Keratinocyte (primary cell): ENCODE data around the gene SLC25A21.

Source experiments
- EZH2 ChIP-seq: IDR thresholded peaks from one replicate; pipeline ENCODE4 v1.6.1; 2012; ENCODE audit warnings: inconsistent platforms, mild to moderate bottlenecking, low read length, moderate library complexity
- TF ChIP-seq, protein P1 (sequence below), 3 experiments: IDR thresholded peaks in 1 of 3; conservative IDR thresholded peaks in 1 of 3; optimal IDR thresholded peaks in 1 of 3; 2 replicates in 2 of 3; 3 replicates in 1 of 3; pipeline versions ENCODE3 to v1.5.1; 2011; ENCODE audit warnings: low read length in 3 of 3, mild to moderate bottlenecking in 3 of 3, moderate library complexity in 2 of 3, control low read depth in 1 of 3, inconsistent platforms in 1 of 3; ENCODE audit not compliant: insufficient read depth in 2 of 3; ENCODE audit errors: extremely low read depth in 1 of 3

- TF ChIP-seq, protein P1, sequence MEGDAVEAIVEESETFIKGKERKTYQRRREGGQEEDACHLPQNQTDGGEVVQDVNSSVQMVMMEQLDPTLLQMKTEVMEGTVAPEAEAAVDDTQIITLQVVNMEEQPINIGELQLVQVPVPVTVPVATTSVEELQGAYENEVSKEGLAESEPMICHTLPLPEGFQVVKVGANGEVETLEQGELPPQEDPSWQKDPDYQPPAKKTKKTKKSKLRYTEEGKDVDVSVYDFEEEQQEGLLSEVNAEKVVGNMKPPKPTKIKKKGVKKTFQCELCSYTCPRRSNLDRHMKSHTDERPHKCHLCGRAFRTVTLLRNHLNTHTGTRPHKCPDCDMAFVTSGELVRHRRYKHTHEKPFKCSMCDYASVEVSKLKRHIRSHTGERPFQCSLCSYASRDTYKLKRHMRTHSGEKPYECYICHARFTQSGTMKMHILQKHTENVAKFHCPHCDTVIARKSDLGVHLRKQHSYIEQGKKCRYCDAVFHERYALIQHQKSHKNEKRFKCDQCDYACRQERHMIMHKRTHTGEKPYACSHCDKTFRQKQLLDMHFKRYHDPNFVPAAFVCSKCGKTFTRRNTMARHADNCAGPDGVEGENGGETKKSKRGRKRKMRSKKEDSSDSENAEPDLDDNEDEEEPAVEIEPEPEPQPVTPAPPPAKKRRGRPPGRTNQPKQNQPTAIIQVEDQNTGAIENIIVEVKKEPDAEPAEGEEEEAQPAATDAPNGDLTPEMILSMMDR (optimal IDR thresholded peaks at IDR 0.05 in 1 of 3, IDR thresholded peaks at IDR 0.05 in 1 of 3, conservative IDR thresholded peaks at IDR 0.05 in 1 of 3; ENCODE audit: extremely low read depth in 1 of 3, insufficient read depth in 2 of 3, low read length in 3 of 3): no peak
- TF ChIP-seq EZH2: no peak
Observed at GRCh38 chr14:37153483-37153882, 18.9 kb downstream of the SLC25A21 start.
